Measurements from ENCODE around the gene RRM2. TPM values are rescaled to one million over a fixed set of nuclear protein-coding genes. Genes with fewer than 3 reads are reported as not detected.

The RRM2 gene
- total and polyA plus RNA-seq, 7 donors = 0.27 to 9.3 (median 0.96) TPM; not detected in 2

- TF ChIP-seq CTCF (IDR thresholded peaks at IDR 0.05) = no peak
- peak overlapping the region; percentile 79 for H3K27ac ChIP-seq
- intact Hi-C loops (cut with DNase I) = loop anchor here (5.0 kb wide), 2 partner anchors 288 to 548 kb away; no protein-coding TSS in a partner anchor
- H3K36me3 ChIP-seq (ENCODE audit: insufficient read depth in 1 of 2, low read depth in 1 of 2) = no peaks in the 10 kb centered on the region
- H3K27me3 ChIP-seq (ENCODE audit: insufficient read depth in 3 of 3, low read length in 2 of 3) = peaks cover 0 to 12% (median 2%) of the 10 kb centered on the region in 3 donors
- H3K4me1 ChIP-seq = peaks cover 27% of the 10 kb centered on the region
- peak in 1 of 2 donors; percentile 31 for DNase-seq
- no peaks in the 10 kb centered on the region for H3K9me3 ChIP-seq
- no peak for ATAC-seq
- 70 to 78% (median 71%) methylated on average over 14 of the region's 14 CpGs for WGBS, 3 donors
- peak overlapping the region; percentile 76 for H3K4me3 ChIP-seq
These were observed 2.9 kb upstream of the RRM2 start for GRCh38 chr2:10119601-10120157.

- DNase-seq = peak; percentile 94 to 95
- H3K27ac ChIP-seq = peak overlapping the region; percentile 79
- H3K4me3 ChIP-seq = peak overlapping the region; percentile 76
- no peaks in the 10 kb centered on the region for H3K9me3 ChIP-seq
- H3K4me1 ChIP-seq = peaks cover 27% of the 10 kb centered on the region
- intact Hi-C loops (cut with DNase I) = loop anchor here (5.0 kb wide), 2 partner anchors 287 to 547 kb away; no protein-coding TSS in a partner anchor
- H3K36me3 ChIP-seq (ENCODE audit: insufficient read depth in 1 of 2, low read depth in 1 of 2) = no peaks in the 10 kb centered on the region
- 1% methylated on average over 46 to 60 of the region's 60 CpGs for WGBS, 3 donors
- H3K27me3 ChIP-seq (ENCODE audit: insufficient read depth in 3 of 3, low read length in 2 of 3) = peaks cover 0 to 12% (median 2%) of the 10 kb centered on the region in 3 donors
- peak; percentile 90 to 94 (median 92) for ATAC-seq
- TF ChIP-seq CTCF (IDR thresholded peaks at IDR 0.05) = no peak
These were observed 2.2 kb upstream of the RRM2 start for GRCh38 chr2:10120158-10120876.

GRCh38 chr2:10120877-10121574 is 1.5 kb upstream of the RRM2 start:
- Histone ChIP-seq H3K4me1 (peaks cover 27% of the 10 kb centered on the region), H3K27ac (peak overlapping the region; percentile 79), H3K36me3 (ENCODE audit: insufficient read depth in 1 of 2, low read depth in 1 of 2) (no peaks in the 10 kb centered on the region), H3K27me3 (ENCODE audit: insufficient read depth in 3 of 3, low read length in 2 of 3) (peaks cover 0 to 12% (median 2%) of the 10 kb centered on the region in 3 donors), H3K4me3 (peak overlapping the region; percentile 76), H3K9me3 (no peaks in the 10 kb centered on the region)
- intact Hi-C loops (cut with DNase I) = loop anchor here (5.0 kb wide), 2 partner anchors 286 to 546 kb away; no protein-coding TSS in a partner anchor
- DNase-seq = no peak
- no peak for ATAC-seq
- WGBS, 3 donors = 30 to 36% (median 32%) methylated on average over 13 of the region's 13 CpGs
- no peak for TF ChIP-seq CTCF (IDR thresholded peaks at IDR 0.05)

GRCh38 chr2:10123281-10123680 is 742 bp downstream of the RRM2 start:
- no peak for DNase-seq
- no peaks in the 10 kb centered on the region for H3K9me3 ChIP-seq
- WGBS, 3 donors = 4% methylated on average over 18 of the region's 18 CpGs
- no peaks in the 10 kb centered on the region for H3K36me3 ChIP-seq (ENCODE audit: insufficient read depth in 1 of 2, low read depth in 1 of 2)
- no peak for ATAC-seq
- H3K27ac ChIP-seq = no peak overlapping the region
- TF ChIP-seq CTCF (IDR thresholded peaks at IDR 0.05) = no peak
- peaks cover 0 to 12% (median 2%) of the 10 kb centered on the region in 3 donors for H3K27me3 ChIP-seq (ENCODE audit: insufficient read depth in 3 of 3, low read length in 2 of 3)
- peak overlapping the region; percentile 69 for H3K4me3 ChIP-seq
- H3K4me1 ChIP-seq = peaks cover 27% of the 10 kb centered on the region
- intact Hi-C loops (cut with DNase I) = loop anchor here (5.0 kb wide), 2 partner anchors 284 to 544 kb away; no protein-coding TSS in a partner anchor

Measured in psoas muscle (tissue), 8 donors.